DOHH2 (cell line): ENCODE results near the gene DCST2.

ENCODE experiments used
- H3F3A ChIP-seq: fragments of 200-600 bp; sonication (generic), shearing (Covaris generic); 2 replicates; pipeline ENCODE4 v1.6.0; 2016; ENCODE audit warnings: antibody characterized with exemption, mild to moderate bottlenecking; ENCODE audit not compliant: control insufficient read depth, insufficient read depth
- H3K27ac ChIP-seq: fragments of 200-600 bp; sonication (generic); 2 replicates; pipeline ENCODE4 v1.5.1; 2014; ENCODE audit warnings: low read depth, mild to moderate bottlenecking, low read length, moderate library complexity
- H3K27me3 ChIP-seq: fragments of 200-600 bp; sonication (generic); 2 replicates; pipeline ENCODE4 v1.6.1; 2014; ENCODE audit warnings: mild to moderate bottlenecking, low read length, mixed read lengths; ENCODE audit not compliant: control insufficient read depth
- H3K36me3 ChIP-seq: fragments of 200-600 bp; sonication (generic); 2 replicates; pipeline ENCODE4 v1.6.1; 2014; ENCODE audit warnings: mild to moderate bottlenecking, low read length, moderate library complexity, mixed read lengths; ENCODE audit not compliant: control insufficient read depth
- H3K4me1 ChIP-seq: fragments of 200-600 bp; sonication (generic); 2 replicates; pipeline ENCODE4 v1.6.1; 2014; ENCODE audit warnings: mild to moderate bottlenecking, low read length, mixed read lengths; ENCODE audit not compliant: control insufficient read depth
- H3K4me2 ChIP-seq: fragments of 200-600 bp; sonication (generic); 2 replicates; pipeline ENCODE4 v1.6.0; 2014; ENCODE audit warnings: mild to moderate bottlenecking, low read length, moderate library complexity
- H3K4me3 ChIP-seq: fragments of 200-600 bp; sonication (generic); 2 replicates; pipeline ENCODE4 v1.5.1; 2014; ENCODE audit warnings: mild to moderate bottlenecking, low read length, mixed read lengths
- H3K79me2 ChIP-seq: fragments of 200-600 bp; sonication (generic); 2 replicates; pipeline ENCODE4 v1.6.1; 2014; ENCODE audit warnings: mild to moderate bottlenecking, low read length, mixed read lengths; ENCODE audit not compliant: control insufficient read depth
- H3K9me2 ChIP-seq: fragments of 200-600 bp; sonication (generic); replicated peaks from 2 replicates; pipeline ENCODE4 v1.6.1; 2014; ENCODE audit warnings: mild to moderate bottlenecking, low read length, mixed read lengths; ENCODE audit not compliant: control insufficient read depth
- H3K9me3 ChIP-seq: fragments of 200-600 bp; sonication (generic); 2 replicates; pipeline ENCODE4 v1.6.1; 2014; ENCODE audit warnings: antibody characterized with exemption, low read length, mixed read lengths; ENCODE audit not compliant: control insufficient read depth, insufficient read depth
- H4K20me1 ChIP-seq: fragments of 200-600 bp; sonication (generic); 2 replicates; pipeline ENCODE4 v1.6.0; 2014; ENCODE audit warnings: low read depth, mild to moderate bottlenecking, antibody characterized with exemption, low read length, moderate library complexity; ENCODE audit not compliant: control insufficient read depth, insufficient read depth
- CTCF ChIP-seq: fragments of 200-600 bp; sonication (generic); IDR thresholded peaks from one replicate; pipeline ENCODE4 v1.5.1; 2014; ENCODE audit warnings: antibody characterized with exemption, mild to moderate bottlenecking, low read depth, low read length; ENCODE audit not compliant: poor library complexity, severe bottlenecking
- EZH2phosphoT487 ChIP-seq: fragments of 200-600 bp; sonication (generic); IDR thresholded peaks from 2 replicates; pipeline ENCODE4 v1.6.1; 2017; ENCODE audit warnings: borderline replicate concordance, mild to moderate bottlenecking, antibody characterized with exemption, low read length, moderate library complexity, mixed read lengths

The DCST2 gene

GRCh38 chr1:155034318-155035208, 982 bp upstream of the DCST2 start:
- Histone ChIP-seq H3K4me2 (no peak overlapping the region), H4K20me1 (no peaks in the 10 kb centered on the region), H3K36me3 (no peaks in the 10 kb centered on the region), H3K79me2 (no peaks in the 10 kb centered on the region), H3K9me2 (no peaks in the 10 kb centered on the region), H3K4me3 (no peak overlapping the region), H3F3A (no peaks in the 10 kb centered on the region), H3K27me3 (peaks cover 28% of the 10 kb centered on the region), H3K27ac (no peak overlapping the region), H3K9me3 (no peaks in the 10 kb centered on the region), H3K4me1 (no peaks in the 10 kb centered on the region)
- TF ChIP-seq CTCF (no peak), EZH2phosphoT487 (no peak)

DNA sequence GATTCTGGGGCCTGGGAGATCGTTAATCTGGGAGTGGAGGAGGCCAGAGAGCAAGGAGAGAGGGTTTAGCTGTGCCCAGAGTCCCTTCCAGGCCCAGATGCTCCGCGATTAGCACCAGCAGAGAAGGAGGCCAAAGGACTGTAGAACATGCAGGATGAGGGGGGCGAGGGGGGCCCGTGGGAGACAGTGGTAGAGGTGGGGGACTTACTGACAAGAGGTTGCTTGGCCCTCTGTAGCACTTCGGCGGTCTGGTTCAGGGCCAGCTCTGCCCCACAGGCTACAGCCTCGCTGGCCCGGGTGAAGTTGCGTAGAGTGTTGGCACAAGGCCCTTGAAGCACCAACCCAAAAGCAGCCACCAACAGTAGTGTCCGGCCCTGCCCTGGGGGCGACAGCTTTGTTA, 695 bp downstream of the DCST2 start:
- no peaks in the 10 kb centered on the region for H4K20me1 ChIP-seq
- H3K9me3 ChIP-seq: no peaks in the 10 kb centered on the region
- no peaks in the 10 kb centered on the region for H3K9me2 ChIP-seq
- no peak overlapping the region for H3K27ac ChIP-seq
- peaks cover 16% of the 10 kb centered on the region for H3K27me3 ChIP-seq
- H3K4me2 ChIP-seq: no peak overlapping the region
- no peaks in the 10 kb centered on the region for H3K4me1 ChIP-seq
- no peaks in the 10 kb centered on the region for H3K79me2 ChIP-seq
- H3K4me3 ChIP-seq: no peak overlapping the region
- no peak for TF ChIP-seq CTCF
- no peak for TF ChIP-seq EZH2phosphoT487
- H3K36me3 ChIP-seq: no peaks in the 10 kb centered on the region
- no peaks in the 10 kb centered on the region for H3F3A ChIP-seq

DNA sequence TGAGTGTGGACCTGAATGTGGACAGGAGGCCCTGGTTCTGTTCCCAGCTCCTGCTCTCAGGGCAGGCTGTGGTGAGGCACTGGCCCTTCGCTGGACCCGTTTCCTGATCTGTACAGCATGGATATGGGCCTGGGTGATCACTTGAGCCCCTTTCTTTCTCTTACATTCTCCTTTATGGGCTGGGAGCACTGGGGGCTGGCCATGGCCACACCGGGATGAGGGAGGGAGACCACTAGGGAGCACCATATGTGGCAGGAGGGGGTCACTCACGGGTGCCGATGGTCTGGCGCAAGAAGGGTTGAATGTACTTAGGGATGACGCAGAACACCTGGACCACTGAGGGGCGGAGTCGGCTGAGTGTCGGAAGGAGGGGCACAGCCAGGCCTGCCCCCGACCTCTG, 2.7 kb downstream of the DCST2 start:
- no peaks in the 10 kb centered on the region for H3K36me3 ChIP-seq
- H3F3A ChIP-seq: no peaks in the 10 kb centered on the region
- no peak overlapping the region for H3K4me2 ChIP-seq
- TF ChIP-seq EZH2phosphoT487 (no peak), CTCF (no peak)
- H3K4me3 ChIP-seq: no peak overlapping the region
- no peaks in the 10 kb centered on the region for H3K9me2 ChIP-seq
- H3K4me1 ChIP-seq: no peaks in the 10 kb centered on the region
- peaks cover 13% of the 10 kb centered on the region for H3K27me3 ChIP-seq
- no peaks in the 10 kb centered on the region for H3K9me3 ChIP-seq
- no peaks in the 10 kb centered on the region for H4K20me1 ChIP-seq
- no peak overlapping the region for H3K27ac ChIP-seq
- H3K79me2 ChIP-seq: no peaks in the 10 kb centered on the region
